ENCODE measurements around the gene PPFIA3.
"Not testable (repeated sequence)": the region's sequence is repeated elsewhere in the genome, so short reads cannot be mapped to it uniquely, and the experiment has no call there.

Gene PPFIA3

DNA sequence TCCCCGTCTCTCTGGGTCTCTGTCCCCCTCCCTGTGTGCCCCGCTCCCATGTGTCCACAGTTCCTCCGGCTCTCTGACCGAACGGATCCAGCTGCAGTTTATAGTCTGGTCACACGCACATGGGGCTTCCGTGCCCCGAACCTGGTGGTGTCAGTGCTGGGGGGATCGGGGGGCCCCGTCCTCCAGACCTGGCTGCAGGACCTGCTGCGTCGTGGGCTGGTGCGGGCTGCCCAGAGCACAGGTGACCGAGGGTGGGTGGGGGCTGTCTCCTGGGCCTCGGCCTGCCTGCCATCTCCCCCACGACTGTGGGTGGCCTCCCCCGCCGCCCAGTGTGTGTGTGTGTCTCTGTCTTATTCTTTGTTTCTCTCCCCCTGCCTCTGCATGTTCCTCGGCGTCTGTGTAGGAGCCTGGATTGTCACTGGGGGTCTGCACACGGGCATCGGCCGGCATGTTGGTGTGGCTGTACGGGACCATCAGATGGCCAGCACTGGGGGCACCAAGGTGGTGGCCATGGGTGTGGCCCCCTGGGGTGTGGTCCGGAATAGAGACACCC lies 48.6 kb downstream of the PPFIA3 start:
- TF ChIP-seq CTCF (IDR thresholded peaks at IDR 0.05; ENCODE audit: low read depth, low read length): no peak
- H3K4me3 ChIP-seq (replicated peaks in 1 of 2; ENCODE audit: low read depth in 2 of 2, low read length in 2 of 2): no peak overlapping the region
- no peak for DNase-seq (ENCODE audit: low read depth in 2 of 2)

DNA sequence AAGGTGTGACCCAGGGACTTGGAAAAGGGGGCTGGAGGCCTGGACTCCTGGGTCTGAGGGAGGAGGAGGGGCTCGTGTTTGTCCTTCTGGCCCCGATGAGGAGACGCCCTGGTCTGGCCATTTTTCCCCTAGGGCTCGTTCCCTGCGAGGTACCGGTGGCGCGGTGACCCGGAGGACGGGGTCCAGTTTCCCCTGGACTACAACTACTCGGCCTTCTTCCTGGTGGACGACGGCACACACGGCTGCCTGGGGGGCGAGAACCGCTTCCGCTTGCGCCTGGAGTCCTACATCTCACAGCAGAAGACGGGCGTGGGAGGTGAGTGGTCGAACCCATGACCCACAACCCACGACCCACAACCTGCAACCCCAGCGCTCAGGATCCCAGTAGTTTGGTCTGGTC lies 49.1 kb downstream of the PPFIA3 start:
- DNase-seq (ENCODE audit: low read depth in 2 of 2): no peak
- H3K4me3 ChIP-seq (replicated peaks in 1 of 2; ENCODE audit: low read depth in 2 of 2, low read length in 2 of 2): no peak overlapping the region
- TF ChIP-seq CTCF (IDR thresholded peaks at IDR 0.05; ENCODE audit: low read depth, low read length): no peak

DNA sequence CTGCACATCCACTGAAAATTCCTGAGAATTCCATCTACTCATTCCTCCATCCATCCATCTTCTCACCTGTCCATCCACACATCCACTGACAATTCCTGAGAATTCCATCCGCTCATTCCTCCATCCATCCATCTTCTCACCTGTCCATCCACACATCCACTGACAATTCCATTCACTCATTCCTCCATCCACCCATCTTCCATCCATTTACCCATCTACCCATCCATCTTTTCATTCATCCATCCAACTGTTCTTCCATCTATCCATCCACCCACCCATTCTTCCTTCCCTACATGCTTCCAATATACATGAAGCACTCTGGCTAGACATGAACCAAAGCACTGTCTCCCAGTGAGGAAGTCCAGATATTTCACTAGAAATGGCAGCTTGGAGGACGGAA lies 53.9 kb downstream of the PPFIA3 start:
- no peak for DNase-seq (ENCODE audit: low read depth in 2 of 2)
- TF ChIP-seq CTCF (IDR thresholded peaks at IDR 0.05; ENCODE audit: low read depth, low read length): no peak
- no peak overlapping the region for H3K4me3 ChIP-seq (replicated peaks in 1 of 2; ENCODE audit: low read depth in 2 of 2, low read length in 2 of 2)

DNA sequence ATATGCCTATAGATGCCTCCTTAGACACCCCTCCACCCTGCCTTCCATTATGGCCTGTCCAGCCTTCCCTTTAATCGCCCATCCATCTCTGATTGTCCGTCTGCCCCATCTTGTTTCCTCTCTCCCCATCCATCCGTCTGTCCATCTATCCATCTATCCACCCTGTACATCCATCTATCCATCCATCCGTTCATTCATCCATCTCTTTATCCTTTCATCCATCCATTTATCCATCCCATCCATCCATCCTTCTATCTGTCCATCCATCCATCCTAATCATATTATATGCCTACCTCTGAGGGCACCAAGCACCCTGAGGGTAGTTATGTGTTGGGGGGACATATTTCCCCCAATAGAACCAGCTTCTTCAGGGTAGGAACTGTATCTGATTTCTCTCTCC lies 61.3 kb downstream of the PPFIA3 start:
- TF ChIP-seq CTCF (IDR thresholded peaks at IDR 0.05; ENCODE audit: low read depth, low read length): no peak
- DNase-seq (ENCODE audit: low read depth in 2 of 2): no peak

GRCh38 chr19:49182010-49182847 lies 62.9 kb downstream of the PPFIA3 start:
- not testable (repeated sequence) for H3K4me3 ChIP-seq (replicated peaks in 1 of 2; ENCODE audit: low read depth in 2 of 2, low read length in 2 of 2); DNase-seq (ENCODE audit: low read depth in 2 of 2)

More for the DNA sequence above, 61.3 kb downstream of the PPFIA3 start:
- H3K4me3 ChIP-seq (replicated peaks in 1 of 2; ENCODE audit: low read depth in 2 of 2, low read length in 2 of 2): no peak overlapping the region

- no peak overlapping the region for H3K4me3 ChIP-seq (replicated peaks in 1 of 2; ENCODE audit: low read depth in 2 of 2, low read length in 2 of 2)
- DNase-seq (ENCODE audit: low read depth in 2 of 2): no peak
- TF ChIP-seq CTCF (IDR thresholded peaks at IDR 0.05; ENCODE audit: low read depth, low read length): no peak
Measured at GRCh38 chr19:49182848-49183375, 63.6 kb downstream of the PPFIA3 start.

- no peak overlapping the region for H3K4me3 ChIP-seq (replicated peaks in 1 of 2; ENCODE audit: low read depth in 2 of 2, low read length in 2 of 2)
- DNase-seq (ENCODE audit: low read depth in 2 of 2): no peak
- TF ChIP-seq CTCF (IDR thresholded peaks at IDR 0.05; ENCODE audit: low read depth, low read length): no peak
Measured at GRCh38 chr19:49186108-49186507, 66.8 kb downstream of the PPFIA3 start.
